GM23338 (cell line): ENCODE measurements around the gene SWT1. TPM values are rescaled to one million over a fixed set of nuclear protein-coding genes. Genes with fewer than 3 reads are reported as not detected.
A peak's percentile ranks its signal among the peaks of the same experiment; 100 is the strongest.

ENCODE experiments used
- ATAC-seq: fragments of 200-7000 bp; cut with Tn5 transposase; 3 replicates; pipeline ENCODE4 v1.9.1; 2020
- DNase-seq: peaks from one replicate; pipeline ENCODE4 v3.0.0-alpha.2; 2015; ENCODE audit warnings: low spot score
- H2AFZ ChIP-seq: fragments of 200-600 bp; sonication (generic); 2 replicates; pipeline ENCODE4 v1.8.0; 2016; ENCODE audit warnings: antibody characterized with exemption, mild to moderate bottlenecking, moderate library complexity
- H3F3A ChIP-seq: fragments of 200-600 bp; sonication (generic); replicated peaks from 2 replicates; pipeline ENCODE4 v1.8.0; 2017; ENCODE audit warnings: antibody characterized with exemption, mixed run types, low read depth
- H3K27ac ChIP-seq: fragments of 200-600 bp; sonication (generic); 2 replicates; pipeline ENCODE4 v1.6.1; 2016; ENCODE audit warnings: low read depth
- H3K27me3 ChIP-seq: fragments of 200-600 bp; sonication (generic); 2 replicates; pipeline ENCODE4 v1.8.0; 2016; ENCODE audit warnings: mild to moderate bottlenecking, mixed run types, moderate library complexity; ENCODE audit not compliant: insufficient read depth
- H3K36me3 ChIP-seq: fragments of 200-600 bp; sonication (generic); 2 replicates; pipeline ENCODE4 v1.8.0; 2016; ENCODE audit warnings: mild to moderate bottlenecking; ENCODE audit not compliant: insufficient read depth
- H3K4me1 ChIP-seq: fragments of 200-600 bp; sonication (generic); 2 replicates; pipeline ENCODE4 v1.8.0; 2016; ENCODE audit warnings: mild to moderate bottlenecking, moderate library complexity; ENCODE audit not compliant: insufficient read depth
- H3K4me2 ChIP-seq: fragments of 200-600 bp; sonication (generic); 2 replicates; pipeline ENCODE4 v1.7.1; 2017; ENCODE audit warnings: mixed run types
- H3K4me3 ChIP-seq: fragments of 200-600 bp; sonication (generic); 2 replicates; pipeline ENCODE4 v1.6.1; 2016; ENCODE audit warnings: mixed run types
- H3K79me2 ChIP-seq: fragments of 200-600 bp; sonication (generic); replicated peaks from 2 replicates; pipeline ENCODE4 v1.8.0; 2017; ENCODE audit warnings: mild to moderate bottlenecking; ENCODE audit not compliant: insufficient read depth
- H3K9me2 ChIP-seq: fragments of 200-600 bp; sonication (generic); 2 replicates; pipeline ENCODE4 v1.8.0; 2017; ENCODE audit not compliant: insufficient read depth
- H4K20me1 ChIP-seq: fragments of 200-600 bp; sonication (generic); replicated peaks from 2 replicates; pipeline ENCODE4 v1.8.0; 2017; ENCODE audit warnings: mild to moderate bottlenecking; ENCODE audit not compliant: insufficient read depth
- H3K27ac Mint-ChIP-seq: 2 replicates; pipeline ENCODE4 v1.8.0; 2020; ENCODE audit warnings: inconsistent platforms, mild to moderate bottlenecking, moderate library complexity, mixed read lengths
- H3K27me3 Mint-ChIP-seq: 3 replicates; pipeline ENCODE4 v1.8.0; 2022; ENCODE audit warnings: low read depth, mild to moderate bottlenecking, moderate library complexity, mixed read lengths, inconsistent platforms; ENCODE audit not compliant: insufficient read depth, poor library complexity
- H3K36me3 Mint-ChIP-seq: 3 replicates; pipeline ENCODE4 v1.8.0; 2021; ENCODE audit warnings: low read depth, mild to moderate bottlenecking, inconsistent platforms, moderate library complexity, mixed read lengths
- H3K4me1 Mint-ChIP-seq: 3 replicates; pipeline ENCODE4 v1.8.0; 2020; ENCODE audit warnings: mild to moderate bottlenecking, inconsistent platforms, mixed read lengths
- H3K4me3 Mint-ChIP-seq: 3 replicates; pipeline ENCODE4 v1.8.0; 2021; ENCODE audit warnings: moderate library complexity, mild to moderate bottlenecking, inconsistent platforms, mixed read lengths
- H3K9me3 Mint-ChIP-seq: 3 replicates; pipeline ENCODE4 v1.8.0; 2020; ENCODE audit warnings: moderate library complexity, mild to moderate bottlenecking, inconsistent platforms, mixed read lengths
- CREB1 ChIP-seq: fragments of 250-450 bp; sonication (Bioruptor Pico); IDR thresholded peaks from 2 replicates; pipeline ENCODE4 v1.5.0; 2020; ENCODE audit warnings: low read depth, mild to moderate bottlenecking, moderate library complexity
- EZH2 ChIP-seq: fragments of 200-600 bp; sonication (generic); IDR thresholded peaks from one replicate; pipeline ENCODE4 v1.8.0; 2017; ENCODE audit warnings: antibody characterized with exemption, mild to moderate bottlenecking, low read depth; ENCODE audit not compliant: unreplicated experiment
- EZH2phosphoT487 ChIP-seq: fragments of 200-600 bp; sonication (generic); IDR thresholded peaks from one replicate; pipeline ENCODE4 v1.8.1; 2018; ENCODE audit warnings: antibody characterized with exemption; ENCODE audit not compliant: unreplicated experiment
- POLR2AphosphoS5 ChIP-seq: IDR thresholded peaks from 2 replicates; pipeline ENCODE4 v1.6.1; 2016; ENCODE audit warnings: antibody characterized with exemption, low read depth
- REST ChIP-seq: IDR thresholded peaks from one replicate; pipeline ENCODE4 v1.6.1; 2018; ENCODE audit warnings: antibody characterized with exemption; ENCODE audit not compliant: unreplicated experiment
- STAT1 ChIP-seq: IDR thresholded peaks from one replicate; pipeline ENCODE4 v1.6.1; 2016; ENCODE audit warnings: antibody characterized with exemption; ENCODE audit not compliant: unreplicated experiment
- ZNF114 ChIP-seq: fragments of 250-450 bp; sonication (Bioruptor Pico); IDR thresholded peaks from 2 replicates; pipeline ENCODE4 v1.5.0; 2020; ENCODE audit warnings: mild to moderate bottlenecking, moderate library complexity
- ZNF331 ChIP-seq: fragments of 250-450 bp; sonication (Bioruptor Pico); IDR thresholded peaks from 2 replicates; pipeline ENCODE4 v1.5.0; 2020; ENCODE audit warnings: low read depth, mild to moderate bottlenecking, moderate library complexity
- polyA plus RNA-seq: library from polyadenylated mRNA; unstranded; fragments of >200 nt; fragmentation: Nextera tagmentation; extraction: Ambion mirVana; gene quantifications from 2 replicates; pipeline ENCODE4 v1.2.1, GENCODE V29; 2016
- total RNA-seq: library from RNA; depleted of rRNA; stranded (reverse); fragments of >200 nt; shearing (Covaris generic); gene quantifications from 2 replicates; pipeline ENCODE4 v1.2.3, GENCODE V29; 2014
- TF ChIP-seq, protein P1 (sequence below), 2 experiments: fragments of 200-600 bp in 1 of 2; sonication (generic) in 1 of 2; conservative IDR thresholded peaks; 2 replicates each; pipeline versions ENCODE4 v1.5.1 to v1.6.1; 2016 to 2017; ENCODE audit warnings: antibody characterized with exemption in 2 of 2, low read depth in 2 of 2, mild to moderate bottlenecking in 2 of 2, moderate library complexity in 1 of 2
- TF ChIP-seq, protein P2 (sequence below): fragments of 250-450 bp; sonication (Bioruptor Pico); IDR thresholded peaks from 2 replicates; pipeline ENCODE4 v1.5.0; 2020; ENCODE audit warnings: mild to moderate bottlenecking, moderate library complexity

The SWT1 gene
- total and polyA plus RNA-seq, 2 experiments from 2014 or later, result 3.6 to 5.7 TPM

GRCh38 chr1:185238447-185238846 is 81.5 kb downstream of the SWT1 start:
- no peaks in the 10 kb centered on the region for H4K20me1 ChIP-seq
- Mint-ChIP-seq H3K4me1 (no peaks in the 10 kb centered on the region; the same call in 2 of the 3 replicates), H3K27ac (no peak overlapping the region), H3K4me3 (no peak overlapping the region), H3K9me3 (no peaks in the 10 kb centered on the region), H3K27me3 (no peaks in the 10 kb centered on the region), H3K36me3 (no peaks in the 10 kb centered on the region; the same call in 2 of the 3 replicates)
- no peaks in the 10 kb centered on the region for H3K27me3 ChIP-seq
- no peaks in the 10 kb centered on the region for H3K4me1 ChIP-seq
- no peaks in the 10 kb centered on the region for H3K36me3 ChIP-seq
- no peak overlapping the region for H2AFZ ChIP-seq
- no peaks in the 10 kb centered on the region for H3F3A ChIP-seq
- H3K4me3 ChIP-seq, result no peak overlapping the region
- H3K79me2 ChIP-seq, result no peaks in the 10 kb centered on the region
- H3K27ac ChIP-seq, result no peak overlapping the region
- no peak overlapping the region for H3K4me2 ChIP-seq
- DNase-seq (peak; percentile 29), ATAC-seq (no peak)
- TF ChIP-seq, protein P1, sequence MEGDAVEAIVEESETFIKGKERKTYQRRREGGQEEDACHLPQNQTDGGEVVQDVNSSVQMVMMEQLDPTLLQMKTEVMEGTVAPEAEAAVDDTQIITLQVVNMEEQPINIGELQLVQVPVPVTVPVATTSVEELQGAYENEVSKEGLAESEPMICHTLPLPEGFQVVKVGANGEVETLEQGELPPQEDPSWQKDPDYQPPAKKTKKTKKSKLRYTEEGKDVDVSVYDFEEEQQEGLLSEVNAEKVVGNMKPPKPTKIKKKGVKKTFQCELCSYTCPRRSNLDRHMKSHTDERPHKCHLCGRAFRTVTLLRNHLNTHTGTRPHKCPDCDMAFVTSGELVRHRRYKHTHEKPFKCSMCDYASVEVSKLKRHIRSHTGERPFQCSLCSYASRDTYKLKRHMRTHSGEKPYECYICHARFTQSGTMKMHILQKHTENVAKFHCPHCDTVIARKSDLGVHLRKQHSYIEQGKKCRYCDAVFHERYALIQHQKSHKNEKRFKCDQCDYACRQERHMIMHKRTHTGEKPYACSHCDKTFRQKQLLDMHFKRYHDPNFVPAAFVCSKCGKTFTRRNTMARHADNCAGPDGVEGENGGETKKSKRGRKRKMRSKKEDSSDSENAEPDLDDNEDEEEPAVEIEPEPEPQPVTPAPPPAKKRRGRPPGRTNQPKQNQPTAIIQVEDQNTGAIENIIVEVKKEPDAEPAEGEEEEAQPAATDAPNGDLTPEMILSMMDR (conservative IDR thresholded peaks at IDR 0.05; ENCODE audit: low read depth in 2 of 2), result peak in 1 of 2 experiments; percentile 43; a peak in 3 of 4 replicates
- TF ChIP-seq EZH2phosphoT487 (no peak), REST (no peak)
- H3K9me2 ChIP-seq, result no peaks in the 10 kb centered on the region

- H3K27ac Mint-ChIP-seq, result no peak overlapping the region
- H3K79me2 ChIP-seq, result no peaks in the 10 kb centered on the region
- H3K36me3 Mint-ChIP-seq, result no peaks in the 10 kb centered on the region; the same call in 2 of the 3 replicates
- no peaks in the 10 kb centered on the region for H3K9me2 ChIP-seq
- no peaks in the 10 kb centered on the region for H3K27me3 ChIP-seq
- H3K27me3 Mint-ChIP-seq, result no peaks in the 10 kb centered on the region
- H3K4me3 ChIP-seq, result no peak overlapping the region
- no peak overlapping the region for H2AFZ ChIP-seq
- H3K4me3 Mint-ChIP-seq, result no peak overlapping the region
- H4K20me1 ChIP-seq, result no peaks in the 10 kb centered on the region
- no peaks in the 10 kb centered on the region for H3F3A ChIP-seq
- H3K9me3 Mint-ChIP-seq, result no peaks in the 10 kb centered on the region
- no peaks in the 10 kb centered on the region for H3K4me1 ChIP-seq
- H3K4me2 ChIP-seq, result no peak overlapping the region
- H3K27ac ChIP-seq, result no peak overlapping the region
- ATAC-seq (no peak), DNase-seq (no peak)
- no peaks in the 10 kb centered on the region for H3K36me3 ChIP-seq
- H3K4me1 Mint-ChIP-seq, result no peaks in the 10 kb centered on the region; the same call in 2 of the 3 replicates
- TF ChIP-seq POLR2AphosphoS5, result no peak
- TF ChIP-seq, protein P2, sequence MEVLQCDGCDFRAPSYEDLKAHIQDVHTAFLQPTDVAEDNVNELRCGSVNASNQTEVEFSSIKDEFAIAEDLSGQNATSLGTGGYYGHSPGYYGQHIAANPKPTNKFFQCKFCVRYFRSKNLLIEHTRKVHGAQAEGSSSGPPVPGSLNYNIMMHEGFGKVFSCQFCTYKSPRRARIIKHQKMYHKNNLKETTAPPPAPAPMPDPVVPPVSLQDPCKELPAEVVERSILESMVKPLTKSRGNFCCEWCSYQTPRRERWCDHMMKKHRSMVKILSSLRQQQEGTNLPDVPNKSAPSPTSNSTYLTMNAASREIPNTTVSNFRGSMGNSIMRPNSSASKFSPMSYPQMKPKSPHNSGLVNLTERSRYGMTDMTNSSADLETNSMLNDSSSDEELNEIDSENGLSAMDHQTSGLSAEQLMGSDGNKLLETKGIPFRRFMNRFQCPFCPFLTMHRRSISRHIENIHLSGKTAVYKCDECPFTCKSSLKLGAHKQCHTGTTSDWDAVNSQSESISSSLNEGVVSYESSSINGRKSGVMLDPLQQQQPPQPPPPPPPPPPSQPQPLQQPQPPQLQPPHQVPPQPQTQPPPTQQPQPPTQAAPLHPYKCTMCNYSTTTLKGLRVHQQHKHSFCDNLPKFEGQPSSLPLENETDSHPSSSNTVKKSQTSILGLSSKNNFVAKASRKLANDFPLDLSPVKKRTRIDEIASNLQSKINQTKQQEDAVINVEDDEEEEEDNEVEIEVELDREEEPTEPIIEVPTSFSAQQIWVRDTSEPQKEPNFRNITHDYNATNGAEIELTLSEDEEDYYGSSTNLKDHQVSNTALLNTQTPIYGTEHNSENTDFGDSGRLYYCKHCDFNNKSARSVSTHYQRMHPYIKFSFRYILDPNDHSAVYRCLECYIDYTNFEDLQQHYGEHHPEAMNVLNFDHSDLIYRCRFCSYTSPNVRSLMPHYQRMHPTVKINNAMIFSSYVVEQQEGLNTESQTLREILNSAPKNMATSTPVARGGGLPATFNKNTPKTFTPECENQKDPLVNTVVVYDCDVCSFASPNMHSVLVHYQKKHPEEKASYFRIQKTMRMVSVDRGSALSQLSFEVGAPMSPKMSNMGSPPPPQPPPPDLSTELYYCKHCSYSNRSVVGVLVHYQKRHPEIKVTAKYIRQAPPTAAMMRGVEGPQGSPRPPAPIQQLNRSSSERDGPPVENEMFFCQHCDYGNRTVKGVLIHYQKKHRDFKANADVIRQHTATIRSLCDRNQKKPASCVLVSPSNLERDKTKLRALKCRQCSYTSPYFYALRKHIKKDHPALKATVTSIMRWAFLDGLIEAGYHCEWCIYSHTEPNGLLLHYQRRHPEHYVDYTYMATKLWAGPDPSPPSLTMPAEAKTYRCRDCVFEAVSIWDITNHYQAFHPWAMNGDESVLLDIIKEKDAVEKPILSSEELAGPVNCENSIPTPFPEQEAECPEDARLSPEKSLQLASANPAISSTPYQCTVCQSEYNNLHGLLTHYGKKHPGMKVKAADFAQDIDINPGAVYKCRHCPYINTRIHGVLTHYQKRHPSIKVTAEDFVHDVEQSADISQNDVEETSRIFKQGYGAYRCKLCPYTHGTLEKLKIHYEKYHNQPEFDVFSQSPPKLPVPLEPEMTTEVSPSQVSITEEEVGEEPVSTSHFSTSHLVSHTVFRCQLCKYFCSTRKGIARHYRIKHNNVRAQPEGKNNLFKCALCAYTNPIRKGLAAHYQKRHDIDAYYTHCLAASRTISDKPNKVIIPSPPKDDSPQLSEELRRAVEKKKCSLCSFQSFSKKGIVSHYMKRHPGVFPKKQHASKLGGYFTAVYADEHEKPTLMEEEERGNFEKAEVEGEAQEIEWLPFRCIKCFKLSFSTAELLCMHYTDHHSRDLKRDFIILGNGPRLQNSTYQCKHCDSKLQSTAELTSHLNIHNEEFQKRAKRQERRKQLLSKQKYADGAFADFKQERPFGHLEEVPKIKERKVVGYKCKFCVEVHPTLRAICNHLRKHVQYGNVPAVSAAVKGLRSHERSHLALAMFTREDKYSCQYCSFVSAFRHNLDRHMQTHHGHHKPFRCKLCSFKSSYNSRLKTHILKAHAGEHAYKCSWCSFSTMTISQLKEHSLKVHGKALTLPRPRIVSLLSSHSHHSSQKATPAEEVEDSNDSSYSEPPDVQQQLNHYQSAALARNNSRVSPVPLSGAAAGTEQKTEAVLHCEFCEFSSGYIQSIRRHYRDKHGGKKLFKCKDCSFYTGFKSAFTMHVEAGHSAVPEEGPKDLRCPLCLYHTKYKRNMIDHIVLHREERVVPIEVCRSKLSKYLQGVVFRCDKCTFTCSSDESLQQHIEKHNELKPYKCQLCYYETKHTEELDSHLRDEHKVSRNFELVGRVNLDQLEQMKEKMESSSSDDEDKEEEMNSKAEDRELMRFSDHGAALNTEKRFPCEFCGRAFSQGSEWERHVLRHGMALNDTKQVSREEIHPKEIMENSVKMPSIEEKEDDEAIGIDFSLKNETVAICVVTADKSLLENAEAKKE (CRISPR knock-in tag), result no peak
- TF ChIP-seq STAT1, result no peak
- no peak for TF ChIP-seq ZNF114 (CRISPR knock-in tag)
- TF ChIP-seq EZH2, result no peak
- no peak for TF ChIP-seq ZNF331
- TF ChIP-seq CREB1 (CRISPR knock-in tag), result no peak
Measured at GRCh38 chr1:185239861-185240260, 82.9 kb downstream of the SWT1 start.
